WTC11 (cell line): ENCODE results near the gene SYNDIG1. TPM values are rescaled to one million over a fixed set of nuclear protein-coding genes. Genes with fewer than 3 reads are reported as not detected.

Experiments used
- ATAC-seq: fragments of 200-7000 bp; cut with Tn5 transposase; 2 replicates; pipeline ENCODE4 v1.10.0; 2021; ENCODE audit warnings: mild to moderate bottlenecking, moderate library complexity
- CTCF ChIA-PET: fragments of 300-600 bp; sonication (Branson Sonifier 250); formaldehyde crosslinking; loops from one replicate; lab custom pipeline; 2021; ENCODE audit warnings: antibody characterized with exemption; lab: Charles Lee
- POLR2A ChIA-PET: fragments of 350-600 bp; sonication (Branson Sonifier 250); formaldehyde crosslinking; loops from one replicate; lab custom pipeline; 2021; ENCODE audit warnings: antibody characterized with exemption; lab: Charles Lee
- DNase-seq: peaks from one replicate; pipeline ENCODE4 v3.0.0; 2021; ENCODE audit warnings: low spot score
- H3K27ac Mint-ChIP-seq: 2 replicates; pipeline ENCODE4 v1.8.0; 2021; ENCODE audit warnings: mixed read lengths
- H3K27me3 Mint-ChIP-seq: 2 replicates; pipeline ENCODE4 v1.8.0; 2021; ENCODE audit warnings: low read depth, mild to moderate bottlenecking, moderate library complexity, mixed read lengths
- H3K36me3 Mint-ChIP-seq: 2 replicates; pipeline ENCODE4 v1.8.0; 2021; ENCODE audit warnings: mixed read lengths
- H3K4me1 Mint-ChIP-seq: 2 replicates; pipeline ENCODE4 v1.8.0; 2022; ENCODE audit warnings: mixed read lengths
- H3K4me3 Mint-ChIP-seq: 2 replicates; pipeline ENCODE4 v1.8.0; 2021; ENCODE audit warnings: mild to moderate bottlenecking, moderate library complexity, mixed read lengths
- H3K9me3 Mint-ChIP-seq: 2 replicates; pipeline ENCODE4 v1.8.0; 2021; ENCODE audit warnings: mixed read lengths
- ELF4 ChIP-seq: sonication (generic); formaldehyde crosslinking; IDR thresholded peaks from 2 replicates; pipeline ENCODE4 v1.8.1; 2022; ENCODE audit warnings: low read depth, mild to moderate bottlenecking, moderate library complexity, missing genetic modification reagents
- ETV6 ChIP-seq: sonication (generic); formaldehyde crosslinking; IDR thresholded peaks from 2 replicates; pipeline ENCODE4 v1.8.1; 2022; ENCODE audit warnings: mild to moderate bottlenecking, missing genetic modification reagents
- HMGA2 ChIP-seq: fragments of 250-450 bp; sonication (Bioruptor Pico); IDR thresholded peaks from 2 replicates; pipeline ENCODE4 v1.4.0; 2021; ENCODE audit warnings: mild to moderate bottlenecking, moderate library complexity
- NFE2L1 ChIP-seq: sonication (generic); formaldehyde crosslinking; IDR thresholded peaks from 2 replicates; pipeline ENCODE4 v1.8.1; 2023; ENCODE audit warnings: missing genetic modification reagents
- NR3C1 ChIP-seq: sonication (generic); formaldehyde crosslinking; conservative IDR thresholded peaks from 2 replicates; pipeline ENCODE4 v1.8.1; 2023; ENCODE audit warnings: low read depth, mild to moderate bottlenecking, missing genetic modification reagents
- OVOL2 ChIP-seq: fragments of 250-450 bp; sonication (Bioruptor Pico); IDR thresholded peaks from 2 replicates; pipeline ENCODE4 v1.9.0; 2021; ENCODE audit warnings: mild to moderate bottlenecking, borderline replicate concordance
- total RNA-seq: library from RNA; stranded (reverse); gene quantifications from 3 replicates; pipeline ENCODE4 v1.2.3, GENCODE V29; 2021
- TF ChIP-seq, protein P1 (sequence below): sonication (generic); formaldehyde crosslinking; IDR thresholded peaks from 2 replicates; pipeline ENCODE4 v1.8.1; 2022; ENCODE audit warnings: low read depth, missing genetic modification reagents, borderline replicate concordance
- TF ChIP-seq, protein P2 (sequence below): fragments of 250-450 bp; sonication (Bioruptor Pico); IDR thresholded peaks from 2 replicates; pipeline ENCODE4 v2.1.2; 2022; ENCODE audit warnings: mild to moderate bottlenecking, moderate library complexity
- TF ChIP-seq, protein P3 (sequence below): sonication (generic); formaldehyde crosslinking; IDR thresholded peaks from 2 replicates; pipeline ENCODE4 v1.8.0; 2022; ENCODE audit warnings: missing genetic modification reagents
- TF ChIP-seq, protein P4 (sequence below): sonication (generic); formaldehyde crosslinking; IDR thresholded peaks from 2 replicates; pipeline ENCODE4 v1.8.1; 2023; ENCODE audit warnings: mild to moderate bottlenecking, missing genetic modification reagents, borderline replicate concordance
- TF ChIP-seq, protein P5 (sequence below): sonication (generic); formaldehyde crosslinking; IDR thresholded peaks from 2 replicates; pipeline ENCODE4 v1.8.0; 2022; ENCODE audit warnings: mild to moderate bottlenecking, missing genetic modification reagents
- TF ChIP-seq, protein P6 (sequence below): sonication (generic); formaldehyde crosslinking; IDR thresholded peaks from 2 replicates; pipeline ENCODE4 v1.8.1; 2023; ENCODE audit warnings: mild to moderate bottlenecking, missing genetic modification reagents

SYNDIG1 gene
- total RNA-seq, 1 experiment from 2014 or later = 6.4 TPM

DNA sequence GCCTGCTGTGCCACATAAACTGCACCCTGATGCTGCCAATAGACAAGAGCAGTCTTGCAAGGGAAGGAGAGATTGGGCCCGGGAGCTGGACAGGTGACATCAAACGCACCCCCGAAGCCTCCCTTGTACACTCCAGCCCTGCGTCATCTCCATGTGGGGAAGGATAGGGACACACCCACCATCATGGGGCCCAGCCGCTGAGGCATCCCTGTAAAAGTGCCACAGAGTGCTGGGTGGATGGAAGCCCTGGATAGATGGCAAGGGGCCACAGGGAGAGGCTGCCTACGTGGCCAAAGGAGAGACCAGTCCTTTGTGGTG lies 117.1 kb downstream of the SYNDIG1 start:
- no peak for ATAC-seq
- H3K27me3 Mint-ChIP-seq = no peaks in the 10 kb centered on the region
- no peak overlapping the region for H3K27ac Mint-ChIP-seq
- POLR2A ChIA-PET = no interaction called here
- no peak overlapping the region for H3K4me3 Mint-ChIP-seq
- no peaks in the 10 kb centered on the region for H3K36me3 Mint-ChIP-seq
- peaks cover 3% of the 10 kb centered on the region for H3K4me1 Mint-ChIP-seq
- DNase-seq = no peak
- TF ChIP-seq, protein P1, sequence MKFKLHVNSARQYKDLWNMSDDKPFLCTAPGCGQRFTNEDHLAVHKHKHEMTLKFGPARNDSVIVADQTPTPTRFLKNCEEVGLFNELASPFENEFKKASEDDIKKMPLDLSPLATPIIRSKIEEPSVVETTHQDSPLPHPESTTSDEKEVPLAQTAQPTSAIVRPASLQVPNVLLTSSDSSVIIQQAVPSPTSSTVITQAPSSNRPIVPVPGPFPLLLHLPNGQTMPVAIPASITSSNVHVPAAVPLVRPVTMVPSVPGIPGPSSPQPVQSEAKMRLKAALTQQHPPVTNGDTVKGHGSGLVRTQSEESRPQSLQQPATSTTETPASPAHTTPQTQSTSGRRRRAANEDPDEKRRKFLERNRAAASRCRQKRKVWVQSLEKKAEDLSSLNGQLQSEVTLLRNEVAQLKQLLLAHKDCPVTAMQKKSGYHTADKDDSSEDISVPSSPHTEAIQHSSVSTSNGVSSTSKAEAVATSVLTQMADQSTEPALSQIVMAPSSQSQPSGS (CRISPR knock-in tag) = no peak
- TF ChIP-seq, protein P2, sequence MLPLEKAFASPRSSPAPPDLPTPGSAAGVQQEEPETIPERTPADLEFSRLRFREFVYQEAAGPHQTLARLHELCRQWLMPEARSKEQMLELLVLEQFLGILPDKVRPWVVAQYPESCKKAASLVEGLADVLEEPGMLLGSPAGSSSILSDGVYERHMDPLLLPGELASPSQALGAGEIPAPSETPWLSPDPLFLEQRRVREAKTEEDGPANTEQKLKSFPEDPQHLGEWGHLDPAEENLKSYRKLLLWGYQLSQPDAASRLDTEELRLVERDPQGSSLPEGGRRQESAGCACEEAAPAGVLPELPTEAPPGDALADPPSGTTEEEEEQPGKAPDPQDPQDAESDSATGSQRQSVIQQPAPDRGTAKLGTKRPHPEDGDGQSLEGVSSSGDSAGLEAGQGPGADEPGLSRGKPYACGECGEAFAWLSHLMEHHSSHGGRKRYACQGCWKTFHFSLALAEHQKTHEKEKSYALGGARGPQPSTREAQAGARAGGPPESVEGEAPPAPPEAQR (CRISPR knock-in tag) = no peak
- no peaks in the 10 kb centered on the region for H3K9me3 Mint-ChIP-seq
- CTCF ChIA-PET = interaction anchor here (1.5 kb wide), 1 partner anchor 332 kb away, joined by 3 read pairs; no protein-coding TSS in a partner anchor

DNA sequence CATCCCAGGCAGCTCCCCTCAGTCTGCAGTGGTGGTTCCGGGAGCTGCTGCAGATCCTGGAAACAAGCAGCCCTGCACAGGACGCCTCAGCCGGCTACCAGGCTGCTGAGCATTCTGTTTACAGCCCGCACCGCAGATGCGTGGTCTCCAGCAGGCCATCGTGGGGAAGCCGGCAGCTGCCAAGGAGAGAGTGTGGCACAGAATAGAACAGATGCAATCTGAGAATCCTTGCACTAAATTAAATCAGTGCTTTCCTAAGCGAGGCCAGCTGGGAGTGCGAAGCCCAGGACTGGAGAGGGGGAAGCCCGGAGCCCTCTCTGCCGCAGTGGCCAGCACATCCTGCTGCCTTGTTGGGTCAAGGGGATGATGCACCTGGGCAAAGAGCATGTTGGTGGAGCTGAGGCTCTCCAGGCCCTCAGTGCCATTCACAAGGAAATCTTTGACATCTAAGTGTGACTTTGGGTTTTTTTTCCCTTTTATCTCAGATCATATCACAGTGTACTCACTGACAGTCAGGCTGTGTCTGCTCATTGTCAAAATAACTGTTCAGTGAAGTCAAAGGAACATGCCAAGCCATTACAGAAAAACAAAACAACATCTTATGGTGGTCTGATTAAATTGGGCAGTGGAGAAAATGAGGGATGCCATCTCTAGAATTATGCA lies 118.1 kb downstream of the SYNDIG1 start:
- CTCF ChIA-PET = interaction anchor here (0.6 to 1.5 kb wide), 2 partner anchors 54 to 331 kb away, joined by 3 read pairs; no protein-coding TSS in a partner anchor
- H3K36me3 Mint-ChIP-seq = no peaks in the 10 kb centered on the region
- POLR2A ChIA-PET = no interaction called here

More for the DNA sequence above, 118.1 kb downstream of the SYNDIG1 start:
- Mint-ChIP-seq H3K4me3 (no peak overlapping the region), H3K27me3 (no peaks in the 10 kb centered on the region), H3K9me3 (no peaks in the 10 kb centered on the region), H3K27ac (no peak overlapping the region), H3K4me1 (peaks cover 3% of the 10 kb centered on the region)
- ATAC-seq (no peak), DNase-seq (no peak)
- TF ChIP-seq, protein P3, sequence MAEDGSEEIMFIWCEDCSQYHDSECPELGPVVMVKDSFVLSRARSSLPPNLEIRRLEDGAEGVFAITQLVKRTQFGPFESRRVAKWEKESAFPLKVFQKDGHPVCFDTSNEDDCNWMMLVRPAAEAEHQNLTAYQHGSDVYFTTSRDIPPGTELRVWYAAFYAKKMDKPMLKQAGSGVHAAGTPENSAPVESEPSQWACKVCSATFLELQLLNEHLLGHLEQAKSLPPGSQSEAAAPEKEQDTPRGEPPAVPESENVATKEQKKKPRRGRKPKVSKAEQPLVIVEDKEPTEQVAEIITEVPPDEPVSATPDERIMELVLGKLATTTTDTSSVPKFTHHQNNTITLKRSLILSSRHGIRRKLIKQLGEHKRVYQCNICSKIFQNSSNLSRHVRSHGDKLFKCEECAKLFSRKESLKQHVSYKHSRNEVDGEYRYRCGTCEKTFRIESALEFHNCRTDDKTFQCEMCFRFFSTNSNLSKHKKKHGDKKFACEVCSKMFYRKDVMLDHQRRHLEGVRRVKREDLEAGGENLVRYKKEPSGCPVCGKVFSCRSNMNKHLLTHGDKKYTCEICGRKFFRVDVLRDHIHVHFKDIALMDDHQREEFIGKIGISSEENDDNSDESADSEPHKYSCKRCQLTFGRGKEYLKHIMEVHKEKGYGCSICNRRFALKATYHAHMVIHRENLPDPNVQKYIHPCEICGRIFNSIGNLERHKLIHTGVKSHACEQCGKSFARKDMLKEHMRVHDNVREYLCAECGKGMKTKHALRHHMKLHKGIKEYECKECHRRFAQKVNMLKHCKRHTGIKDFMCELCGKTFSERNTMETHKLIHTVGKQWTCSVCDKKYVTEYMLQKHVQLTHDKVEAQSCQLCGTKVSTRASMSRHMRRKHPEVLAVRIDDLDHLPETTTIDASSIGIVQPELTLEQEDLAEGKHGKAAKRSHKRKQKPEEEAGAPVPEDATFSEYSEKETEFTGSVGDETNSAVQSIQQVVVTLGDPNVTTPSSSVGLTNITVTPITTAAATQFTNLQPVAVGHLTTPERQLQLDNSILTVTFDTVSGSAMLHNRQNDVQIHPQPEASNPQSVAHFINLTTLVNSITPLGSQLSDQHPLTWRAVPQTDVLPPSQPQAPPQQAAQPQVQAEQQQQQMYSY (CRISPR knock-in tag) = no peak
- no peak for TF ChIP-seq NFE2L1 (CRISPR knock-in tag)
- TF ChIP-seq, protein P4, sequence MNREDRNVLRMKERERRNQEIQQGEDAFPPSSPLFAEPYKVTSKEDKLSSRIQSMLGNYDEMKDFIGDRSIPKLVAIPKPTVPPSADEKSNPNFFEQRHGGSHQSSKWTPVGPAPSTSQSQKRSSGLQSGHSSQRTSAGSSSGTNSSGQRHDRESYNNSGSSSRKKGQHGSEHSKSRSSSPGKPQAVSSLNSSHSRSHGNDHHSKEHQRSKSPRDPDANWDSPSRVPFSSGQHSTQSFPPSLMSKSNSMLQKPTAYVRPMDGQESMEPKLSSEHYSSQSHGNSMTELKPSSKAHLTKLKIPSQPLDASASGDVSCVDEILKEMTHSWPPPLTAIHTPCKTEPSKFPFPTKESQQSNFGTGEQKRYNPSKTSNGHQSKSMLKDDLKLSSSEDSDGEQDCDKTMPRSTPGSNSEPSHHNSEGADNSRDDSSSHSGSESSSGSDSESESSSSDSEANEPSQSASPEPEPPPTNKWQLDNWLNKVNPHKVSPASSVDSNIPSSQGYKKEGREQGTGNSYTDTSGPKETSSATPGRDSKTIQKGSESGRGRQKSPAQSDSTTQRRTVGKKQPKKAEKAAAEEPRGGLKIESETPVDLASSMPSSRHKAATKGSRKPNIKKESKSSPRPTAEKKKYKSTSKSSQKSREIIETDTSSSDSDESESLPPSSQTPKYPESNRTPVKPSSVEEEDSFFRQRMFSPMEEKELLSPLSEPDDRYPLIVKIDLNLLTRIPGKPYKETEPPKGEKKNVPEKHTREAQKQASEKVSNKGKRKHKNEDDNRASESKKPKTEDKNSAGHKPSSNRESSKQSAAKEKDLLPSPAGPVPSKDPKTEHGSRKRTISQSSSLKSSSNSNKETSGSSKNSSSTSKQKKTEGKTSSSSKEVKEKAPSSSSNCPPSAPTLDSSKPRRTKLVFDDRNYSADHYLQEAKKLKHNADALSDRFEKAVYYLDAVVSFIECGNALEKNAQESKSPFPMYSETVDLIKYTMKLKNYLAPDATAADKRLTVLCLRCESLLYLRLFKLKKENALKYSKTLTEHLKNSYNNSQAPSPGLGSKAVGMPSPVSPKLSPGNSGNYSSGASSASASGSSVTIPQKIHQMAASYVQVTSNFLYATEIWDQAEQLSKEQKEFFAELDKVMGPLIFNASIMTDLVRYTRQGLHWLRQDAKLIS (CRISPR knock-in tag) = no peak
- no peak for TF ChIP-seq OVOL2
- TF ChIP-seq NR3C1 (CRISPR knock-in tag) = no peak
- TF ChIP-seq HMGA2 (CRISPR knock-in tag) = no peak
- no peak for TF ChIP-seq ETV6
- TF ChIP-seq, protein P5, sequence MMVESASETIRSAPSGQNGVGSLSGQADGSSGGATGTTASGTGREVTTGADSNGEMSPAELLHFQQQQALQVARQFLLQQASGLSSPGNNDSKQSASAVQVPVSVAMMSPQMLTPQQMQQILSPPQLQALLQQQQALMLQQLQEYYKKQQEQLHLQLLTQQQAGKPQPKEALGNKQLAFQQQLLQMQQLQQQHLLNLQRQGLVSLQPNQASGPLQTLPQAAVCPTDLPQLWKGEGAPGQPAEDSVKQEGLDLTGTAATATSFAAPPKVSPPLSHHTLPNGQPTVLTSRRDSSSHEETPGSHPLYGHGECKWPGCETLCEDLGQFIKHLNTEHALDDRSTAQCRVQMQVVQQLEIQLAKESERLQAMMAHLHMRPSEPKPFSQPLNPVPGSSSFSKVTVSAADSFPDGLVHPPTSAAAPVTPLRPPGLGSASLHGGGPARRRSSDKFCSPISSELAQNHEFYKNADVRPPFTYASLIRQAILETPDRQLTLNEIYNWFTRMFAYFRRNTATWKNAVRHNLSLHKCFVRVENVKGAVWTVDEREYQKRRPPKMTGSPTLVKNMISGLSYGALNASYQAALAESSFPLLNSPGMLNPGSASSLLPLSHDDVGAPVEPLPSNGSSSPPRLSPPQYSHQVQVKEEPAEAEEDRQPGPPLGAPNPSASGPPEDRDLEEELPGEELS (CRISPR knock-in tag) = no peak
- no peak for TF ChIP-seq ELF4 (CRISPR knock-in tag)
- TF ChIP-seq, protein P6, sequence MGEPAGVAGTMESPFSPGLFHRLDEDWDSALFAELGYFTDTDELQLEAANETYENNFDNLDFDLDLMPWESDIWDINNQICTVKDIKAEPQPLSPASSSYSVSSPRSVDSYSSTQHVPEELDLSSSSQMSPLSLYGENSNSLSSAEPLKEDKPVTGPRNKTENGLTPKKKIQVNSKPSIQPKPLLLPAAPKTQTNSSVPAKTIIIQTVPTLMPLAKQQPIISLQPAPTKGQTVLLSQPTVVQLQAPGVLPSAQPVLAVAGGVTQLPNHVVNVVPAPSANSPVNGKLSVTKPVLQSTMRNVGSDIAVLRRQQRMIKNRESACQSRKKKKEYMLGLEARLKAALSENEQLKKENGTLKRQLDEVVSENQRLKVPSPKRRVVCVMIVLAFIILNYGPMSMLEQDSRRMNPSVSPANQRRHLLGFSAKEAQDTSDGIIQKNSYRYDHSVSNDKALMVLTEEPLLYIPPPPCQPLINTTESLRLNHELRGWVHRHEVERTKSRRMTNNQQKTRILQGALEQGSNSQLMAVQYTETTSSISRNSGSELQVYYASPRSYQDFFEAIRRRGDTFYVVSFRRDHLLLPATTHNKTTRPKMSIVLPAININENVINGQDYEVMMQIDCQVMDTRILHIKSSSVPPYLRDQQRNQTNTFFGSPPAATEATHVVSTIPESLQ (CRISPR knock-in tag) = no peak
